Stimulated activated CD4-positive, alpha-beta T cell treated with anti-CD3 and anti-CD28 coated beads, Interleukin-2, amount 100 ng/mL, for 4 hours (primary cell): ENCODE measurements around the gene TMX3.

Source experiments
- DNase-seq: peaks from one replicate; pipeline ENCODE4 v3.0.0-alpha.2; 2020; ENCODE audit warnings: low read depth

TMX3 gene

GRCh38 chr18:68707646-68708045 lies 7.3 kb downstream of the TMX3 start:
- no peak for DNase-seq

DNA sequence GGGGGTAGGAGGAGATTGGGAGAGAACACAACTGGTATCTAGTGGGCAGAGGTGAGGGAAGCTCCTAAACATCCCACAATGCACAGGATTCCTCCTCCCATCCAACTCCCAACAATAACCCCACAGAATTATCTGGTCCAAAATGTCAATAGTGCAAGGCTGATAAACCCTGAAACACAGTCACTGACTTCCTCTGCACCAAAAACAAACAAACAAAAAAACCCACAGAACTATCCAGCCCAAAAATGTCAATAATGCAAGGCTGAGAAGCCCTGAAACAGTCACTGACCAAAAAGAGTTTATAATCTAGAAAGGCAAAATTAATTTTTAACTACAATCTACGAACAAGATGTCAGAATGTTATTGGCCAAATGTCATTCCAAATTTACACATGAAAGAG lies 9.8 kb downstream of the TMX3 start:
- DNase-seq: no peak

GRCh38 chr18:68703326-68703725 lies 11.6 kb downstream of the TMX3 start:
- DNase-seq: no peak

GRCh38 chr18:68701353-68701752 lies 13.6 kb downstream of the TMX3 start:
- DNase-seq: no peak

DNA sequence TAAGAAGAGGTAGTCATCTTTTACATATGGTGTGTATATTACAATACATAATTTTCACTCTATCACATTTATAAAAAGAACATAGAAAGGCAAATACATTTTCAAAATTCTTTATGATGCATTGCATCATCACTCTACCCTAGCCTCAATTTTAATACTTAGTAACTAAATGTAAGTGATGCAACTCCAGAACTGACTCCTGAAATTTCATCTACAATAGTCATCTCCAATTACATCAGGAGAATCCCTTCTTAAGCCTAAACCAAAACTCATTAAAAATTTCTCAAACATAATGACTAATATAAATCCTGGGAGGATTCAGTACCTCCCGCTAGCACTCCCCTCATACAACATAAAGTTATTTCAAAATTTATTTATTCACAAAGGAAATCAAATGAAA lies 15.9 kb downstream of the TMX3 start:
- no peak for DNase-seq

DNA sequence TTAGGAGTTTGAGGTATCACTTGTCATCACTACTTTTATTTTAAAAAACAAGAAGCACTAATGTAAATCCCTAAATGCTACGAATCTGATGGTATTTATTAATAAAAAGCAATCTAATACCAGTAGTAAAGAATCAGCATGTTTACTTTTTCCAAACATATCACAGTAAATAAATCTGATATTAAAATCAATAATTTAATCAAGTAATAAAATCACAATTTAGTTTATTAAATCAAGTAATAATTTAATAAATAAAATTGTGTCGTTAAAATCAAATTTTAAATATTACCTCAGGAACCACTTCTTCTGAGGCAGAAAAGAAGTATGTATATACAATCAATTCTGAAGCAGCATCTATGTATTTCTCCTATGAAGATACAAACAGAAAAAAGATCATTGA lies 18.0 kb downstream of the TMX3 start:
- no peak for DNase-seq

DNA sequence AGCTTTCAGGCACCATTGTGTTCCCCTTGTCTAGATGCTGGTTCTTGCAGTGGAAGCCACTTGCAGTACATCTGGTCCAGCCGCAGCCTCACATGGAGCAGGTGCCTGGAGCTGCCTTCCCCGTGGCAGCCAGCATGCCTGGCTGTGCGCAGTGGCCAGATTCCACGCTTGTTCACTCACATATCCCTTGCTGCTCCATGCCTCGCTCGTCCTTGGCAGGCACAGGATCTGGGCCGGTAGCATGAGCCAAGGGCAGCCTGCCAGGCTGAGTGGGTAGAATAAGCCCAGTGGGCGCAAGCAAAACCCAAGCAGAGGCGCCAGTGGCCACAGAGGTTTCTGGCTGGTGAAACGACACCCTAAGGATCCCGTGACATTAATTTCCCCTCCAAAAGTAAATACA lies 20.6 kb downstream of the TMX3 start:
- no peak for DNase-seq

- DNase-seq: no peak
These were observed 21.7 kb downstream of the TMX3 start for GRCh38 chr18:68693091-68693815.

DNA sequence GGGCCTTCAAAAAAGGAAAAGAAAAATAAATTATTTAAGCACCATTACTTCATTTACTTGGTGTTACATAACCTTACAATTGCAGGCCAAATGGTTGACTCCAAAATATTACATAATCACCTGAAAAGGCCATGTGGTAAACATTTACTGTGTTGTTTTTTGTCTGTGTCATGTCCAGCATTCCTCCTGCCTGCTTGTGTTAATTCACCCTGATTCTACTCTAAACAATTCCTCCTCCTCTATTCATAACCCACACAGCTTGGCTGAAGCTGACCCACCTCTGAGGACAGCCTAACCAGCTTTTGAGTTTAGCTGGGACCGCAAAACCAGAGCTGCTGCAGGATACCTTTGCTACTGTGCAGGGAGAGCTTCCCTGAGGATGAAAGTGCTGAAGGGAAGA lies 35.4 kb downstream of the TMX3 start:
- no peak for DNase-seq

- no peak for DNase-seq
These were observed 38.0 kb downstream of the TMX3 start for GRCh38 chr18:68676913-68677312.

- no peak for DNase-seq
These were observed 47.8 kb downstream of the TMX3 start for GRCh38 chr18:68667121-68667520.

DNA sequence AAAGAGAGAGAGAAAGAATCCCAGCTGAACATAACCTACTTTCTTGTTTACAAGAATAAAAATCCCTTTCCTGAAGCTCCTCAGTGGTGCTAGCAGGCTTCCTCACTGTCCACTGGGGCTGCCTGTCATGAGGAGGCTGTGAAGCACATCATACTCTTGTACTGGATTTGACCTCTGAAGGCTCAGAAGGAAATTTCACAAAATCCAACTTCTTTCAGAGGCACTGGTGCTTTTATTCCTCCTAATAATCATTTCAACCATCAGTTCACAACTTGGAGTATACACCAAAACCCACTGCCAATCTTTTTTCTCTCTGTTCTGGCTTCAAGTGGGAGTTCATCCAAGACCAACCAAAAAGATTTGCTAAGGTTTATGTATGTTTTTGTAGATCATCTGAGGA lies 48.5 kb downstream of the TMX3 start:
- DNase-seq: no peak

DNA sequence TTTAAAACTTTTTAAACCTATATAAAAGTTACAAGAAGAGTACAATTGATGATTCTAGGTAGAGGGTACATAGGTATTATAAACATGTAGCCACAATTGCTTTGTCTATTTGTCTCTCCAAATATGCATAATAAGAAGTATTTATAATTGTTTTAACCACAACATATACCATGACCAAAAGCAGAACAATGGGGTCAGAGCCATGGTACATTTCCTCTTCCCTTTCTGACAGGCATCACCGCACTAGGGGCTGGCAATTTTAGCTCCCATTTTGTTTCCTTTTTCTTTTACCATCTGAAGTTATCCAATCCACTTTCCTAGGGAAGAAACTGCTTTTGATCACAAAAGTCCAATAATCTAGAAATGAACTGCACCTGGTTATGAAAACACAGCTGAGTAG lies 49.3 kb downstream of the TMX3 start:
- DNase-seq: no peak

DNA sequence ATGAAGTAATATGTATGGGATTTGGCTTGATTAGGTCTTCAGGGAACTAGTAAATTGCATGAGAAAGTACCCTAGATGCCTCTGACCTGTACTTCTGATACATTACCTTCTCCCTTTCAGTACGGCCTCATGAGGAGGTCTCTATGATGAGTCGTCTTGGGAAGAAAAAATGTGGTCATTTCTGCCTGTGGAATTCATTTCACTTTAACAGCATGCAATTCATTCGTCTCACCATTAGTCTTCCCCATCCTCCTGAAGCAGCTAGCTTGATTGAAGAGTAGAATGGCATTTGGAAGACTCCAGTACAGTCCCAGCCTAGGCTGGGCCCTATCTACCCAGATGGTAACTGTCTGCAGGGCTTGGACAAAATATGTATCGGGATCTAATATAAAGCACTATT lies 52.2 kb downstream of the TMX3 start:
- DNase-seq: no peak

DNA sequence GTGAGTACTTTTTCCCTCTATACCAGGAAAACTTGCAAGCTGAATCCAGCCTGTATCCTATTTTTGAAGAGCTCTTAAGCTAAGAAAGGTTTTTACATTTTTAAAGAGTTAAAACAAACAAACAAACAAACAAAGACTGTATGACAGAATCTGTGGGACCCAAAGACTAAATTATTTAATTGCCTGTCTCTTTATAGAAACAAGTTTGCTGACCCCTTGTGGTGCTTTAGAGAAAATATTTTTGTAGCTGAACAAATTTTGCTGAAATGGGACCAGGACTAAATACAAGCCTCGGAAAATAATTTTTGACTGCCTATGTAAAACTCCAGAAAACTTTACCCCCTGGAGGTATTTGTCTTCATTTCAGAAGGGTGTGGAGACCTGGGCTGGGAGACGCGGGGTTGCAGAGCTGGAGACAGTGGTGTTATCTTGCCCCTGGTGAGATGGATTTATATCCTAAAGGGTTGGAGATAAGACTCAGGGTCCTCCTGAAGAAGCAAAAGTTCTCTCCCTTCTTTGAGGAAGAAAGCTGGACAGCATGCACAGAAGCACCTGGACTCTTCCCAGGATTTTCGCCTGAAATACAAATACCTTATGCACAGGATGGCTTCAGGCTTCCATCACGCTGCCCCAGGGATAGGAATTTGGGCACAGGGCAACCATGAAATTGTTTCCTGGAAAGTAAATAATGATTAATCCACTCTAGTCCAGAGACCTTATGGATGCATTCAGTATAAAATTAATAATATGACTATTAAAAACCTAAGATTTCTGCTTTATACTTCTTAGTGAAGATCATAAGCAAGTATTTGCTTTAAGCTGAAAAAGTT lies 54.3 kb downstream of the TMX3 start:
- no peak for DNase-seq

DNA sequence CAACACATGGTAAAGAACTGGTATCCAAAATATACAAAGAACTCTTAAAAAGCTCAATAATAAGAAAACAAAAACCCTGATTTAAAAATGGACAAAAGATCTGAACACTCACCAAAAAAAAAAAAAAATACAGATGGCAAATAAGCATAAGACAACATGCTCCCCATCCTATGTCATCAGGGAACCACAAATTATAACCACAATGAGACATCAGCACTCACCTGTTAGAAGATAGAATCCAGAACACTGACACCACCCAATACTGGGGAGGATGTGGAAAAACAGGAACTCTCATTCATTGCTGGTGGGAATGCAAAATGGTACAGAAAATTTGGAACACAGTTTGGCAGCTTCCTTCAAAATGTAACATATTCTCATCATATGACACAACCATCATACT lies 66.7 kb downstream of the TMX3 start:
- DNase-seq: no peak

GRCh38 chr18:68642003-68642402 lies 72.9 kb downstream of the TMX3 start:
- DNase-seq: no peak

DNA sequence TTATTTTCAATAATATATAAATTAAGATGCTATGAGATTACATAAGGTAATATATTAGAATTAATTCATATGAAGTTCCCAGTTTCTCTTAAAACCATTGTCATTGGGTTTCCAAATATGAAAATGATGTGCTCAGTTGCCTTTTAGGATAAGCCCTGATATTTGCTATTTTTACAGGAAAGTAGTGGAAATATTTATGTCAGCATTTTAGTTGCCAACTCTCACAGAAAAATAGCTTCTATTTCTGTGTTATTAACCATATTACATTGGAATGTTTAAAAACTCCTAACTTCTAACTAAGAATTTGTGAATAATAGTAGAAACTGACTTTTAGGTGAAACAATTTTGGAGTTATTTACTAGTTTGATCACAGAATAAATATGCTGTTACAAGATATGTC lies 74.0 kb downstream of the TMX3 start:
- DNase-seq: no peak

DNA sequence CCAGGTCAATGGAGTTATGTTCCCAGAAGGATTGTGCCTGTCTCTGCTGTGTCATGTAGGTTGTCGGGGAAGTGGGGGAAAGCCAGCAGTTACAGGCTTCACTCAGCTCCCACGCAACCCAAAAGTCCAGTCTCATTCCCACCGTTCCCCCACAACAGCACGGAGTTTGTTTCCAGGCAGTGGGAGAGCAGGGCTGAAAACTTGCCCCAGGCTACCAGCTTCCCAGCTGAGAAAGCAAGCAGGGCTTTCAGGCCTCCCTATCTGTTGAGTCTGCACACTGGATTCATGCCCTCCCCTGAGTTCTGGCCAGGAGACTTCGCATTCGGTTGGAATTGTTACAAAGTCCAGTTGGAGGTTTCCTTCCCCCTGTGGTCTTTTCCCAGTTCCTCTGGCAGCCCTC lies 76.3 kb downstream of the TMX3 start:
- no peak for DNase-seq

DNA sequence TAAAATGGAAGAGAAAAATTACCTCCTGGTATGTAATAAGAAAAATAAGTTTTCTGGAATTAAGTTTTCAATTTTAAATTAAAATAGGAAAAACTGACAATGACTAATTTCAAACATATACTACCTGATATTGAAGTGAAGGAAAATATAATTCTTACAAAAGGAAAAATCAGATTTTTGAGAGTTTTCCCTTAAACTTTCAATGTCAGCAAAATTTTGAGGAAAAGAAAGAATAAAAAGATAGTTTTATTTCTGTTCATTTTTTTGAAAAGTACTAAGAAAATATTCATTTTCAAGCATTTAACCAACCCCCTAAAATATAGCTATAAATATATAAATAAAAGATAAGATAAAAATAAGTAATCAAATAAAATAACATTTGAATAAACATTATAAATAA lies 87.1 kb downstream of the TMX3 start:
- no peak for DNase-seq
